GM19240 (cell line): ENCODE measurements around the gene HS6ST1.

Experiments
- DNase-seq: peaks from one replicate; pipeline ENCODE4 v3.0.0; 2011; ENCODE audit warnings: low spot score; ENCODE audit not compliant: insufficient read length

HS6ST1 gene

GRCh38 chr2:128282246-128282975 lies 36.3 kb downstream of the HS6ST1 start:
- DNase-seq: no peak

DNA sequence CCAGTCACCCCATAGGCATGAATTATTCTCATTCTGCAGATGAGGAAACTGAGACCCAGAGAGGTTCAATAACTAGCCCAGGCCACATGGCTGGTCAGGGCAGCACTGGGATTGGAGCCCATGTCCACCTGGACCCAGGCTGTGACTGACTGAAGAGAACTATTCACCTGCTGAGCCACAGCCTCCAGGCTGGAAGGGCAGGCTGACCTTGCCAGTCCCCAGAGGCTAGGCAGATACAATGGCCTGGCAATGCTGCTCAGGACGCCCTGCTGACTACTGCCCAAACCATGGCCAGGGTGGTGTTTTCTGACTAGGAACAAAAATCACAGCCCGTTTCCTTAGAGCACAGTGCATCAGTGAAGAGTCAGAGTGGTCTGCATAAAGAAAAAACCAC lies 36.8 kb downstream of the HS6ST1 start:
- no peak for DNase-seq

DNA sequence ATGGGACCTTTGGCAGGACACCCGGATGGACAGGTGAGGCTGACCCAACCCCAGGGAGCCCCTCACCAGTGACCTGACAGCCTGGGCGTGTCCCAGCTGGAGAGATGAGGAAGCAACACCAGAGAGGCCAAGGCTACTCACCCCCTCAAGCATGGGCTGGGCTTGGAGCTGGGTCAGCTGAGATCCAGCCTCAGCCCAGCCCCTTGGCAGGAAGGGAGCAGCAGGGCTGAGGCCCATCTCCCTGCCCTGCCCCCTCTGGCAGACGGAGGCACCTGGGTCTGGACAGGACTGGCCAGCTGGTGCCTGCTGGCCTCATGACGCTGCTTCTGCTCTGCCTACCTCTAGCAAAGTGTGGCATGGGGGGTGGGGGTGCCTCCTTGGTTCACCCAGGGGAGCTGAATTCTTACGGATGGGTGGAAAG lies 37.8 kb downstream of the HS6ST1 start:
- no peak for DNase-seq

DNA sequence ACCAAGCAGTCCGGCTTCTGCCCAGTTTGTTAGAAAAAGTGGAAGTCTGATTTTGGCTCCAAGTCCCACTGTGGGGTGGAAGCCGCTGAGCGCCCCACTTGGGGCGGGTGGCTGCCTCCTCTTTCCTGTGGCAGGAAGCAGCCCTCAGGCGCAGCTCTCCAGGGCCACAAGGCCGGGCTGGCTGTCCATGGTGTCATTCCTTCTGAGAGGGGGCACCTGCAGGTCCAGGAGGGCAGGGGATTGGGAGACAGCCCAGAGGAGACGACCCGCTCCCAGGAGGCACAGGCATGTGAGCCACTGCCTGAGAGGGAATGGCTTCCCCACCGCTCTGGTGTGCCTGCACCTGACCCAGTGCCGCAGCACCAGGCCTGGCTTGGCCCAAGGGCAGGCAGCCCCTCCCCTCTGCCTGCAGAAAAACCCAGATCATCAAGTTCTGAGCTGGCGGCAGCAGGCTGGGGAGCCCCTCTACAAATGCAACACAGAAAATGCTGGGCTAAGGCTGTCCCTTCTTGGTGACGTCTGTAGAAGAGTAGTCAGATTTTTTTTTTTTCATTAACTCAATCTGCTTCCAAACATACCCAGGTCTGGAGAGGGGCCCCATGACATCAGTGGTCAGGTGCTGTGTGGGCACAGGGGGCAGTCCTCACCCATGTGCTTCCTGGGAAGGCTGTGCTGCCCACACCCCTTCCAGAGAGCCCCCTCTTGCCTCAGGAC lies 38.4 kb downstream of the HS6ST1 start:
- no peak for DNase-seq

DNA sequence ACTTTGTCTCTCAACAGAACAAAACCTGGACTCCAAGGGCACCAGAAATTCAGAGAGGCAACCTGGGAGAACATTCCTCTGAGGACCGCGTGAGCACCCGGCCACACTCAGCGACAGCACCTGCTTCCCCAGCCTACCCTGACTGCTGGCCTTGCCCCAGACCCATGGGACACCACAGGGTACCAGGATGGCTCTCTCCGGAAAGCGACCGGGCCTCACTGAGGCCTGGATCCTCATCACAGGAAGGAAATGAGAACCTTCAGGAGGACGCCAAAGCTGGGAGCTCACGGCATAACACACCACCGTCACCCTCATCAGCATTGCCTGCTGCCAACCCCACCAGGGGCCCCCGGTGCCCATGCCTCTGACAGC lies 38.9 kb downstream of the HS6ST1 start:
- no peak for DNase-seq

GRCh38 chr2:128279009-128279408 lies 39.7 kb downstream of the HS6ST1 start:
- no peak for DNase-seq

- DNase-seq: no peak
These were observed 40.5 kb downstream of the HS6ST1 start for GRCh38 chr2:128277961-128278681.

DNA sequence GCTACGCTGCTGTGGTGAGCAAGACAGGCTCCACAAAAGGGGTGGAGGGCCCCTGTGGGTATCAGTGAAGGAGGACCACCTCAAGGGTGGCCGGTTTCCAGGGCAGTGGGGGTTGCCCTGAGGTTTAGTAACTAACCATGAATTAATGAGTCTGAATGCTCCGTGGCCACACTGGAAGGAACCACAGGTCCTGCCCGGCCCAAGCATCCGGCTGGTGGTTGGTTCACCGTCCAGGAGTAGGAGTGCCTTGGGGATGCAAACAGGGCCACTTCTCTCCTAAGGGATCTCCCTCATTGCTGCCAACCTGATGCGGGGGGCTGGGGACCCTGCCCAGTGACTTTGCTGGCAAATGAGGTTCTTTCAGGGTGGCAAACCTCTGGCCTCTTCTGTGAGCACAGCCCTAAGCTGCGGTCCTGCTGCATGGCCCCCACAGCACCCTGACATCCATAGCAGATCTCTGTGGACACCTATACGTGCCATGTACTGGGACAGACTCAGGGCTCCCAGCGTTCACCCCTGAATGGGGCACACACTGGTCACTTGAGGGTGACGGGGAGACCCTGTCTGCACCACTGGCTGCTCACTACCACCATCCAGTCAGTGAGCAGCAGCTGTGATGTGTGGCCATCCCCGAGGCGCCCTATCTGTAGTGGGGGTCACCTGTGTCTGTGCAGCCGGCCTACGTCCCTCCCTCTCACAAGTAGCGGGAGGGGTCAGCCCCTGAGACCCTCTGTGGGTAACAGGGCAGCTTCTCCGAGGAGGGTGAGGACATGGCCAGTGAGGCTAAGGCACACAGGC lies 41.6 kb downstream of the HS6ST1 start:
- no peak for DNase-seq

DNA sequence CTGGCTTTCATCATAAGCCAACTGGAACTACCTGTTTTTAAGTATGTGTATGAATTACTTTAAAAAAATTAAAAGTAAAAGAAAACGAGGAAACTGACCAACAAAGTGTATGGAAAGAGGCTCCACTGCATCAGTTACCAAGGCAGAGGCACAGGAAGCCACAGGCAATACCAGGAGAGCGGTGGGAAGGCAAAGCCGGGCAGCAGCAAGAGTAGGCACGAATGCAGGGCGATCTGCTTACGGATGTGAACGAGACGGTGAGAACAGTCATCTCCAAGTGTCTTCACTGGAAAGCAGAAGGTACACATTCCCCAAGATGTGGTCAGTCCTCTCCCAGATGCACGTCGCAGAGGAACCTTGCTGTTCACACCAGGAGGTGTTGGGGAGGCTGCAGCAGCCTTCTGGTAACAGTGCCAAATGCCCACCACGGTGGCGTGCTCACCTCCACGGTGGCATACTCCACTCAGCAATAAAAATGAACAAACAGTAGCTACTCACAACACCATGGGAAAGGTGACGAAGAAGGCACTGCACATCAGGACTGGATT lies 43.1 kb downstream of the HS6ST1 start:
- DNase-seq: no peak

- DNase-seq: no peak
These were observed 44.5 kb downstream of the HS6ST1 start for GRCh38 chr2:128274218-128274617.

- no peak for DNase-seq
These were observed 45.1 kb downstream of the HS6ST1 start for GRCh38 chr2:128273469-128274081.

DNA sequence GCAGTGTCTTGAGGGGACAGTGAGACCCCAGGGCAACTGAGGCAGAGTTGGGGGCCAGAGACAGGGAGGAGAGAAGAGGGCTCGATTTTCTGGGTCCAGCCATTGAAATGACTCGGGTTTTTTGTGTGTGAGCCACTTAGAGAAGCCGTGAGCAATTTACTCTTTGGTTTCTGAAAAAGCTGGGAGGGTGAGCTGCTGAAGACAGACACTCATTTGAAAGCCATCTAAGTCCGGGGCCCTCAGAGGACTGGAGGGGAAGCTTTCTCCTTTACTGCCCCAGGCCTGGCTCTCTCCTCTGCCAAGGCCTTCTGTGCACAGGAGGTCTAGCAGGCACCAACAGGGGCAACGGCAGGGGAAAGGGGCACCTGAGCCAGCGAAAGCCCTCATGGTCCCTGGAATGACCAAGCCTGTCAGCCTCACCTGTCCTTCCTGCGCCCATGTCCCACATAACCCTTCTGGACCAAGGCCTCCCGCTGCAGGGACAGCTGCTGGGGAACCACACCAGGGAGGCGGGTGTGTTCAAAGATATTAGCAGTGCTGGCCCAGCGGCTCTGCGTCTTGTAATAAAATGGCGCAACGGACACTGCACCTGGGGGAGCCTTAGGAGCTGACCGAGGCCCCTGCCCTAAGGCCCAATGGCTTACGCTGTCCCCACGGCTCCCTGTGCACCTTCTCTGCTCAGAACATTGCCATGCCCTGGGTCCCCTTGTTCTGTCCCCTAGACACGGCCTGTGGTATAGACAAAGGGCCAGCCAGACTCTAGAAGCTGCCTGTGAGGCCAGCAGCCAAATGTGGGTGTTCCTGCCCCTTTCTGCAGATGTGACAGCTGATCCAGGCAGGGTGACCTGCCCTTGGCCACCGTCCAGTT lies 45.8 kb downstream of the HS6ST1 start:
- no peak for DNase-seq

- no peak for DNase-seq
These were observed 46.6 kb downstream of the HS6ST1 start for GRCh38 chr2:128271911-128272600.

- no peak for DNase-seq
These were observed 47.1 kb downstream of the HS6ST1 start for GRCh38 chr2:128271597-128271910.

- DNase-seq: no peak
These were observed 47.7 kb downstream of the HS6ST1 start for GRCh38 chr2:128270672-128271596.

DNA sequence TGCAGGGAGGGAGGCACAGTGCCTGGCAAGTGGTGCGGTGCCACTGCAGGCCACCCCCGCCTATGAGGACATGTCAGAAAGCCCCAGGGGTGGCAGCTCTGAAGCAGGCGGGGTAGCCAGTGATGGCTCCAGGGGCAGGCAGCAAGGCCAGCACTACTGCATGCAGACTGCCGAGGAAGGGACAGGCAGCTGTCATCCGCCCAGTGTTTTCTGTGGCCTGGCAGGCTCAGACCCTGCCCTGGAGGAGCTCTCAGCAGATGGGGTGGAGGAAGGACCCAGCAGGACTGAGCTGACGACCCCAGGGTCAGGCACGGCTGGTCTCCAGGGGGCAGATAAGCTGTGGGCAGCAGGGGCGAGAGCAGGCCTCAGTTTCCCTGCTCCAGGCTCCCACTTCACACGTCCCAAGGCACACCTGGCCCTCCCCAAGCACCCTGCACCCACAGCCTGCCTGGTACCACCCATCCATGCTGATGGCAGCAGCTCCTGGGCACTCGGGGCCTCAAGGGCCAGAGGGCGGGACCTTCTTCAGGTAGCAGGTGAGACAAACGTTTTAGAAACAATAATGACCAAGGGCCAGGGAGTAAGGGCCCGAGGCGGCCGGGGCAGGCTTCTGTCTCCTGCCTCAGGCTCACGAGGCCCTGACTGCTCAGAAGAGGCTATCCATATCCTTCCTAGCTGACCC lies 48.5 kb downstream of the HS6ST1 start:
- no peak for DNase-seq

GRCh38 chr2:128269063-128269989 lies 49.3 kb downstream of the HS6ST1 start:
- DNase-seq: no peak
